Measurements from ENCODE around the gene LIPH.
"Not testable (repeated sequence)": the region's sequence is repeated elsewhere in the genome, so short reads cannot be mapped to it uniquely, and the experiment has no call there.

The LIPH gene

GRCh38 chr3:185582871-185583270 is 30.5 kb upstream of the LIPH start:
- H3K4me1 ChIP-seq (ENCODE audit: control insufficient read depth in 1 of 2, insufficient read depth in 2 of 2, low read length in 2 of 2) = peaks cover 0 to 3% of the 10 kb centered on the region in 2 experiments
- no peak overlapping the region for H3K4me2 ChIP-seq (ENCODE audit: low read length)
- H3K27ac ChIP-seq (ENCODE audit: low read depth, low read length) = no peak overlapping the region
- peaks cover 1% of the 10 kb centered on the region for H3K9me3 ChIP-seq (ENCODE audit: insufficient read depth, low read depth, low read length)
- no peak overlapping the region for H3K18ac ChIP-seq (ENCODE audit: low read length)
- no peak overlapping the region for H3K23ac ChIP-seq (ENCODE audit: low read length)
- H2AFZ ChIP-seq (ENCODE audit: insufficient read depth, low read length, poor library complexity) = no peak overlapping the region
- DNase-seq = no peak
- no peak overlapping the region for H3K4me3 ChIP-seq (ENCODE audit: low read depth, low read length)
- H4K91ac ChIP-seq (ENCODE audit: low read depth, low read length) = no peak overlapping the region
- H3K4ac ChIP-seq (ENCODE audit: low read depth, low read length) = no peak overlapping the region
- no CpG with 5 or more reads among the region's 3 CpGs for WGBS (ENCODE audit: extremely low coverage, insufficient coverage, insufficient read length)
- H2AK5ac ChIP-seq (ENCODE audit: low read length) = no peak overlapping the region
- H2BK12ac ChIP-seq (ENCODE audit: low read length) = no peak overlapping the region
- H3K36me3 ChIP-seq (ENCODE audit: control insufficient read depth in 1 of 2, insufficient read depth in 2 of 2, low read length in 2 of 2) = no peaks in the 10 kb centered on the region
- H3K79me2 ChIP-seq (ENCODE audit: control insufficient read depth, insufficient read depth, low read length, poor library complexity) = no peaks in the 10 kb centered on the region
- H2BK120ac ChIP-seq (ENCODE audit: insufficient read depth, low read length, poor library complexity) = no peak overlapping the region
- H3K27me3 ChIP-seq (ENCODE audit: insufficient read depth, low read length) = no peaks in the 10 kb centered on the region
- no peak overlapping the region for H4K8ac ChIP-seq (ENCODE audit: low read depth, low read length)
- no peak overlapping the region for H3K14ac ChIP-seq (ENCODE audit: low read length)
- H3K79me1 ChIP-seq (ENCODE audit: low read length) = peaks cover 5% of the 10 kb centered on the region
- H2BK5ac ChIP-seq (ENCODE audit: low read depth, low read length, poor library complexity) = no peak overlapping the region
- no peak overlapping the region for H4K12ac ChIP-seq (ENCODE audit: low read depth, low read length)
- H3K9ac ChIP-seq (ENCODE audit: low read length) = no peak overlapping the region

DNA sequence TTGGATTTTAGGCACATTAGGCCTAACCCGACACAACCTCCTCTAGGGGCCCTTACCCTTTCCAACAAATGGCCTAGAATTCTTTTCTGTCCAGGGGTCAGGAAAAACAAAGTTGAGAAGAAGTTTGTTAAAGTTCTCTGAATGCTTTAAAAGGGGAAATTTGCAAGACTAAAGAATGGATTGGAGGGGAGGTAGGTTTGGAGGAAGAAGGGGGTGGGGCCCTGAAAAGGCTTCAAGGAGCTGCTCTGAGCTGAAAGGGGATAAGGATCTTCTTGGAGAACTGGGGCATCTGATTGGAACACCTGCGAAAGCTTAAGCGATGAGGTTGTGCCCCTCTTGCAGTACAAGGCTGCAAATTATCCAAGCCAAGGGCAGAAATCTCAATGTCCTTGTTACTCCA is 29.8 kb upstream of the LIPH start:
- Histone ChIP-seq H3K36me3 (ENCODE audit: control insufficient read depth in 1 of 2, insufficient read depth in 2 of 2, low read length in 2 of 2) (no peaks in the 10 kb centered on the region), H3K27me3 (ENCODE audit: insufficient read depth, low read length) (no peaks in the 10 kb centered on the region), H2BK12ac (ENCODE audit: low read length) (no peak overlapping the region), H2AK5ac (ENCODE audit: low read length) (no peak overlapping the region), H3K18ac (ENCODE audit: low read length) (no peak overlapping the region), H2AFZ (ENCODE audit: insufficient read depth, low read length, poor library complexity) (no peak overlapping the region), H3K79me2 (ENCODE audit: control insufficient read depth, insufficient read depth, low read length, poor library complexity) (no peaks in the 10 kb centered on the region), H3K4ac (ENCODE audit: low read depth, low read length) (no peak overlapping the region), H4K91ac (ENCODE audit: low read depth, low read length) (no peak overlapping the region), H3K14ac (ENCODE audit: low read length) (no peak overlapping the region), H3K23ac (ENCODE audit: low read length) (no peak overlapping the region), H3K27ac (ENCODE audit: low read depth, low read length) (no peak overlapping the region), H4K12ac (ENCODE audit: low read depth, low read length) (no peak overlapping the region), H3K4me3 (ENCODE audit: low read depth, low read length) (no peak overlapping the region), H2BK5ac (ENCODE audit: low read depth, low read length, poor library complexity) (no peak overlapping the region), H3K9ac (ENCODE audit: low read length) (no peak overlapping the region), H3K79me1 (ENCODE audit: low read length) (peaks cover 5% of the 10 kb centered on the region), H3K4me2 (ENCODE audit: low read length) (no peak overlapping the region), H3K4me1 (ENCODE audit: control insufficient read depth in 1 of 2, insufficient read depth in 2 of 2, low read length in 2 of 2) (peaks cover 0 to 3% of the 10 kb centered on the region in 2 experiments), H4K8ac (ENCODE audit: low read depth, low read length) (no peak overlapping the region), H3K9me3 (ENCODE audit: insufficient read depth, low read depth, low read length) (peaks cover 1% of the 10 kb centered on the region), H2BK120ac (ENCODE audit: insufficient read depth, low read length, poor library complexity) (no peak overlapping the region)
- WGBS (ENCODE audit: extremely low coverage, insufficient coverage, insufficient read length) = no CpG with 5 or more reads among the region's 3 CpGs
- no peak for DNase-seq

DNA sequence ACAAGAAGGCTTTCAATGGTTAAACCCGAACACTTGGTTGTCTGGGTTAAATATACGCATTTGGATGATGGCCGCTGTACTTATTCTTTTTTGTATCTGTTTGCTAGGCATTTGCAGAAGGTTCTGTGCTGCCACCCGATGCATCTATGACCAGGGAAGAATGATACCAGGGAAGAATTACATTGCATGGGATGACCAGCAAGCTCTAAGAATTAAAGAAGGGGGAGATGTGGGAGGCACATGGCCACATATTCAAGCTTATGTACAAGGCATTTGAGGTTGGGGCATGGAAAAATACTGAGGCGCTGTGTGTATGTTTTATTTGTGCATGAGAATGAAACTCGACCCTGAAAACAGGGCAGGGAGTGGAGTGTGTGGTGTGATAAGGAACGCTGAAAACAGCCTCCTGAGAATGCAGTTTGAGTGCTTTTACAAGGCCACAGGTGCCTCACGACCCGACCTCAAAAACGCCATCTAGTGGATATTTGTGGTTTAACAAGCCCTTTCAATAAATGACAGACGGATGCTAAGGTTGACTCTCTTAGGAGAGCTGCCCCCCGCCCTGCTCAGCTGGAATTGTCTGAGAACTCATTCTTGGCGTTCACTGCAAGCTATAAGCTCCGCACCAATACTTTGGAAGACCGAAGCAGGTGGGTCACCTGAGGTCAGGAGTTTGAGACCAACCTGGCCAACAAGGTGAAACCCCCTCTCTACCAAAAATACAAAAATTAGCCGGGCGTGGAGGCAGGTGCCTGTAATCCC is 22.9 kb upstream of the LIPH start:
- not testable (repeated sequence) for H3K79me2 ChIP-seq (ENCODE audit: control insufficient read depth, insufficient read depth, low read length, poor library complexity); H3K27ac ChIP-seq (ENCODE audit: low read depth, low read length); H3K27me3 ChIP-seq (ENCODE audit: insufficient read depth, low read length); H2BK12ac ChIP-seq (ENCODE audit: low read length); H3K9ac ChIP-seq (ENCODE audit: low read length); H4K8ac ChIP-seq (ENCODE audit: low read depth, low read length); H3K9me3 ChIP-seq (ENCODE audit: insufficient read depth, low read depth, low read length); H2BK5ac ChIP-seq (ENCODE audit: low read depth, low read length, poor library complexity); H3K4ac ChIP-seq (ENCODE audit: low read depth, low read length); H3K18ac ChIP-seq (ENCODE audit: low read length); H2BK120ac ChIP-seq (ENCODE audit: insufficient read depth, low read length, poor library complexity); H2AK5ac ChIP-seq (ENCODE audit: low read length); H3K79me1 ChIP-seq (ENCODE audit: low read length); H3K23ac ChIP-seq (ENCODE audit: low read length); H4K91ac ChIP-seq (ENCODE audit: low read depth, low read length); H3K4me2 ChIP-seq (ENCODE audit: low read length); H3K4me3 ChIP-seq (ENCODE audit: low read depth, low read length); H2AFZ ChIP-seq (ENCODE audit: insufficient read depth, low read length, poor library complexity); H3K14ac ChIP-seq (ENCODE audit: low read length); H4K12ac ChIP-seq (ENCODE audit: low read depth, low read length); H3K36me3 ChIP-seq (ENCODE audit: control insufficient read depth in 1 of 2, insufficient read depth in 2 of 2, low read length in 2 of 2); H3K4me1 ChIP-seq (ENCODE audit: control insufficient read depth in 1 of 2, insufficient read depth in 2 of 2, low read length in 2 of 2)
- peak in 1 of 2 donors; percentile 89 for DNase-seq
- no CpG with 5 or more reads among the region's 17 CpGs for WGBS (ENCODE audit: extremely low coverage, insufficient coverage, insufficient read length)

- Histone ChIP-seq H3K9ac (ENCODE audit: low read length) (no peak overlapping the region), H3K4ac (ENCODE audit: low read depth, low read length) (no peak overlapping the region), H3K27ac (ENCODE audit: low read depth, low read length) (no peak overlapping the region), H4K12ac (ENCODE audit: low read depth, low read length) (no peak overlapping the region), H3K23ac (ENCODE audit: low read length) (no peak overlapping the region), H2AK5ac (ENCODE audit: low read length) (no peak overlapping the region), H4K91ac (ENCODE audit: low read depth, low read length) (no peak overlapping the region), H3K9me3 (ENCODE audit: insufficient read depth, low read depth, low read length) (peaks cover 2% of the 10 kb centered on the region), H3K27me3 (ENCODE audit: insufficient read depth, low read length) (no peaks in the 10 kb centered on the region), H2BK12ac (ENCODE audit: low read length) (no peak overlapping the region), H3K79me1 (ENCODE audit: low read length) (no peaks in the 10 kb centered on the region), H2AFZ (ENCODE audit: insufficient read depth, low read length, poor library complexity) (no peak overlapping the region), H3K4me3 (ENCODE audit: low read depth, low read length) (no peak overlapping the region), H3K4me1 (ENCODE audit: control insufficient read depth in 1 of 2, insufficient read depth in 2 of 2, low read length in 2 of 2) (no peaks in the 10 kb centered on the region), H3K4me2 (ENCODE audit: low read length) (no peak overlapping the region), H3K18ac (ENCODE audit: low read length) (no peak overlapping the region), H4K8ac (ENCODE audit: low read depth, low read length) (no peak overlapping the region), H3K14ac (ENCODE audit: low read length) (no peak overlapping the region), H2BK5ac (ENCODE audit: low read depth, low read length, poor library complexity) (no peak overlapping the region), H3K79me2 (ENCODE audit: control insufficient read depth, insufficient read depth, low read length, poor library complexity) (no peaks in the 10 kb centered on the region), H3K36me3 (ENCODE audit: control insufficient read depth in 1 of 2, insufficient read depth in 2 of 2, low read length in 2 of 2) (no peaks in the 10 kb centered on the region), H2BK120ac (ENCODE audit: insufficient read depth, low read length, poor library complexity) (no peak overlapping the region)
- no CpG with 5 or more reads among the region's 5 CpGs for WGBS (ENCODE audit: extremely low coverage, insufficient coverage, insufficient read length)
- no peak for DNase-seq
These were observed 19.8 kb upstream of the LIPH start for GRCh38 chr3:185572183-185572582.

Measured in trophoblast cell (in vitro differentiated cells and primary cell).